PC-9 (cell line): Measurements from ENCODE around the gene FAM185A. TPM values are rescaled to one million over a fixed set of nuclear protein-coding genes. Genes with fewer than 3 reads are reported as not detected.
"Not testable (repeated sequence)": the region's sequence is repeated elsewhere in the genome, so short reads cannot be mapped to it uniquely, and the experiment has no call there.

Source experiments
- BruUV-seq: library from RNA; stranded (reverse); fragments of 400-500 nt; replicated peaks from 2 replicates; lab custom pipeline; 2021; lab: Mats Ljungman, UMichigan
- CTCF ChIA-PET: fragments of 300-600 bp; sonication (Branson Sonifier 250); formaldehyde crosslinking; loops from one replicate; lab custom pipeline; 2022; ENCODE audit warnings: antibody characterized with exemption; lab: Charles Lee
- POLR2A ChIA-PET: fragments of 300-600 bp; sonication (Branson Sonifier 250); formaldehyde crosslinking; loops from one replicate; lab custom pipeline; 2022; ENCODE audit warnings: antibody characterized with exemption; ENCODE audit not compliant: unreplicated experiment; lab: Charles Lee
- DNase-seq, 2 experiments: peaks; one replicate each; pipeline versions ENCODE4 v3.0.0 to v3.0.0-alpha.2; 2015 to 2022; ENCODE audit warnings: mixed read lengths in 1 of 2
- H2AFZ ChIP-seq: fragments of 200-600 bp; sonication (generic); 2 replicates; pipeline ENCODE4 v1.8.1; 2017; ENCODE audit warnings: antibody characterized with exemption
- H3F3A ChIP-seq: fragments of 200-600 bp; sonication (generic); 2 replicates; pipeline ENCODE4 v1.8.1; 2017; ENCODE audit warnings: antibody characterized with exemption, mild to moderate bottlenecking, low read depth; ENCODE audit not compliant: insufficient read depth
- H3K27ac ChIP-seq: fragments of 200-600 bp; sonication (generic); 2 replicates; pipeline ENCODE4 v1.6.1; 2016; ENCODE audit warnings: mixed run types
- H3K27me3 ChIP-seq: fragments of 200-600 bp; sonication (generic); 2 replicates; pipeline ENCODE4 v1.6.1; 2016; ENCODE audit warnings: low read depth, mixed run types; ENCODE audit not compliant: insufficient read depth
- H3K36me3 ChIP-seq: fragments of 200-600 bp; sonication (generic); 2 replicates; pipeline ENCODE4 v1.6.1; 2016; ENCODE audit warnings: low read depth, mixed run types
- H3K4me1 ChIP-seq: fragments of 200-600 bp; sonication (generic); replicated peaks from 2 replicates; pipeline ENCODE4 v1.6.1; 2016; ENCODE audit warnings: mixed run types; ENCODE audit not compliant: insufficient read depth
- H3K4me2 ChIP-seq: fragments of 200-600 bp; sonication (generic); 2 replicates; pipeline ENCODE4 v1.6.1; 2017; ENCODE audit warnings: mixed run types
- H3K4me3 ChIP-seq: fragments of 200-600 bp; sonication (generic); 2 replicates; pipeline ENCODE4 v1.6.1; 2016; ENCODE audit warnings: mixed run types
- H3K79me2 ChIP-seq: fragments of 200-600 bp; sonication (generic); 2 replicates; pipeline ENCODE4 v1.6.1; 2017; ENCODE audit warnings: low read depth, mixed run types
- H3K9me2 ChIP-seq: fragments of 200-600 bp; sonication (generic); 2 replicates; pipeline ENCODE4 v1.8.1; 2017; ENCODE audit warnings: mild to moderate bottlenecking; ENCODE audit not compliant: insufficient read depth
- H3K9me3 ChIP-seq: fragments of 200-600 bp; sonication (generic); 2 replicates; pipeline ENCODE4 v1.8.1; 2016; ENCODE audit warnings: low read depth; ENCODE audit not compliant: insufficient read depth
- H4K20me1 ChIP-seq: fragments of 200-600 bp; sonication (generic); 2 replicates; pipeline ENCODE4 v1.8.1; 2017; ENCODE audit not compliant: insufficient read depth
- intact Hi-C: fragments of 100-400 bp; cut with micrococcal nuclease; formaldehyde crosslinking; loops from one replicate; pipeline ENCODE4 v1.10.0; 2022; ENCODE audit not compliant: unreplicated experiment
- total RNA-seq: library from RNA; stranded (reverse); gene quantifications from 2 replicates; pipeline ENCODE4 v1.2.3, GENCODE V29; 2021

Gene FAM185A
- total RNA-seq, 1 experiment from 2014 or later, result 9.2 TPM

DNA sequence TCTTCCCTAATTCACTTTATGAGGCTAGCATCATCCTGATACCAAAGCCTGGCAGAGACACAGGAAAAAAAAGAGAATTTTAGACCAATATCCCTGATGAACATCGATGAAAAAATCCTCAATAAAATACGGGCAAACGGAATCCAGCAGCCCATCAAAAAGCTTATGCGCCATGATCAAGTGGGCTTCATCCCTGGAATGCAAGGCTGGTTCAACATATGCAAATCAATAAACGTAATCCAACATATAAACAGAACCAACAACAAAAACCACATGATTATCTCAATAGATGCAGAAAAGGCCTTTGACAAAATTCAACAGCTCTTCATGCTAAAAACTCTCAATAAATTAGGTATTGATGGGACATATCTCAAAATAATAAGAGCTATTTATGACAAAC lies 22.6 kb upstream of the FAM185A start:
- H3K9me3 ChIP-seq, BruUV-seq, H3K27ac ChIP-seq, H4K20me1 ChIP-seq, DNase-seq, H3K27me3 ChIP-seq, intact Hi-C loops, H3K4me2 ChIP-seq, H3K79me2 ChIP-seq, CTCF ChIA-PET, H2AFZ ChIP-seq, POLR2A ChIA-PET, H3F3A ChIP-seq, H3K4me1 ChIP-seq, H3K36me3 ChIP-seq, H3K4me3 ChIP-seq, H3K9me2 ChIP-seq: not testable (repeated sequence)

GRCh38 chr7:102729670-102730069 lies 19.1 kb upstream of the FAM185A start:
- DNase-seq, BruUV-seq, H3K27ac ChIP-seq, H3K9me3 ChIP-seq, intact Hi-C loops, H3K36me3 ChIP-seq, H3K79me2 ChIP-seq, H3K27me3 ChIP-seq, POLR2A ChIA-PET, H2AFZ ChIP-seq, H3K4me3 ChIP-seq, H4K20me1 ChIP-seq, H3K9me2 ChIP-seq, H3F3A ChIP-seq, H3K4me2 ChIP-seq, CTCF ChIA-PET, H3K4me1 ChIP-seq: not testable (repeated sequence)

DNA sequence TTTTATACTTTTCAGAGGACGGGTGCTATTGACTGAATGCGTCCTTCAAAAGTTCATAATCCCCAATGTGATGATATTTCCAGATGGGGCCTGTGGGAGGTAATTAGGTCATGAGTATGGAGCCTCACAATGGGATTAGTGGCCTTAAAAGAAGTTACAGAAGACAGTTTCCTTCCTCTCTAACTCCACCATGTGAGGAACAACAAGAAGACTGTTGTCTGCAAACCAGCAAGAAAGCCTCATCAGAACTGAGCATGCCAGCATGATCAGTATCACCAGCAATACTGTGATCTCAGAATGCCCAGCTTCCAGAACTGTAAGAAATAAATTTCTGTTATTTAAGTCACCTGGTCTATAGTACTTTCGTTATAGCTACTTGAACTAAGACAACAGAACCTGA lies 18.4 kb upstream of the FAM185A start:
- H3K9me3 ChIP-seq, BruUV-seq, H3K27ac ChIP-seq, H3K79me2 ChIP-seq, H3K36me3 ChIP-seq, CTCF ChIA-PET, H3K4me3 ChIP-seq, H3K27me3 ChIP-seq, H3K9me2 ChIP-seq, H3K4me1 ChIP-seq, H3K4me2 ChIP-seq, H4K20me1 ChIP-seq, H2AFZ ChIP-seq, POLR2A ChIA-PET, DNase-seq, H3F3A ChIP-seq, intact Hi-C loops: not testable (repeated sequence)

GRCh38 chr7:102742002-102742771 lies 6.6 kb upstream of the FAM185A start:
- DNase-seq, H3K4me2 ChIP-seq, POLR2A ChIA-PET: not testable (repeated sequence)

GRCh38 chr7:102743861-102744260 lies 4.9 kb upstream of the FAM185A start:
- H3K4me2 ChIP-seq, BruUV-seq, H3F3A ChIP-seq, H3K27me3 ChIP-seq, H3K79me2 ChIP-seq, H4K20me1 ChIP-seq, POLR2A ChIA-PET, H3K36me3 ChIP-seq, DNase-seq, H3K9me2 ChIP-seq, H3K4me3 ChIP-seq, H2AFZ ChIP-seq, H3K4me1 ChIP-seq, H3K9me3 ChIP-seq, H3K27ac ChIP-seq, CTCF ChIA-PET: not testable (repeated sequence)
- intact Hi-C loops, result loop anchor here (10.0 kb wide), 1 partner anchor 331 kb away; the partner anchor contains the start of genes ARMC10 and FBXL13

More at GRCh38 chr7:102742002-102742771, 6.6 kb upstream of the FAM185A start:
- BruUV-seq, H3K4me3 ChIP-seq, H3K9me2 ChIP-seq, H3K27ac ChIP-seq, H4K20me1 ChIP-seq, H3K36me3 ChIP-seq, H3K9me3 ChIP-seq, H3F3A ChIP-seq, H3K4me1 ChIP-seq, H2AFZ ChIP-seq, CTCF ChIA-PET, H3K79me2 ChIP-seq, H3K27me3 ChIP-seq: not testable (repeated sequence)
- intact Hi-C loops, result loop anchor here (10.0 kb wide), 1 partner anchor 333 kb away; the partner anchor contains the start of genes ARMC10 and FBXL13
